Keratinocyte (primary cell): ENCODE measurements around the gene PHLPP2. TPM values are rescaled to one million over a fixed set of nuclear protein-coding genes. Genes with fewer than 3 reads are reported as not detected.

Experiments used
- DNase-seq: peaks from one replicate; pipeline ENCODE4 v3.0.0-alpha.2; 2011; ENCODE audit warnings: low read depth, missing footprints, low spot score
- FAIRE-seq: peaks from 2 replicates; lab custom pipeline; 2011; peaks lifted over from hg19 to GRCh38; lab: Jason Lieb, UNC
- H2AFZ ChIP-seq: 2 replicates; pipeline ENCODE4 v1.6.0; 2012; ENCODE audit warnings: low read length, control low read depth, inconsistent platforms; ENCODE audit not compliant: control insufficient read depth
- H3K27ac ChIP-seq: 2 replicates; pipeline ENCODE4 v1.5.1; 2011; ENCODE audit warnings: low read length; ENCODE audit not compliant: control insufficient read depth, insufficient read depth
- H3K27me3 ChIP-seq: 3 replicates; pipeline ENCODE4 v1.6.0; 2011; ENCODE audit warnings: low read length; ENCODE audit not compliant: control insufficient read depth, insufficient read depth; ENCODE audit errors: extremely low read depth
- H3K36me3 ChIP-seq, 2 experiments: 2 replicates in 1 of 2; 3 replicates in 1 of 2; pipeline ENCODE4 v1.5.1; 2011; ENCODE audit warnings: low read length in 2 of 2, mild to moderate bottlenecking in 1 of 2; ENCODE audit not compliant: control insufficient read depth in 2 of 2, insufficient read depth in 2 of 2; ENCODE audit errors: extremely low read depth in 1 of 2
- H3K4me1 ChIP-seq: 3 replicates; pipeline ENCODE4 v1.5.1; 2011; ENCODE audit warnings: low read length; ENCODE audit not compliant: control insufficient read depth, insufficient read depth; ENCODE audit errors: extremely low read depth
- H3K4me2 ChIP-seq: 3 replicates; pipeline ENCODE4 v1.6.0; 2011; ENCODE audit warnings: low read depth, low read length; ENCODE audit not compliant: control insufficient read depth, insufficient read depth; ENCODE audit errors: extremely low read depth
- H3K4me3 ChIP-seq, 3 experiments: fragments of 200-600 bp in 1 of 3; sonication (generic) in 1 of 3; 2 replicates in 2 of 3; 3 replicates in 1 of 3; pipeline ENCODE4 v1.5.1; 2011 to 2016; ENCODE audit warnings: low read length in 3 of 3, mild to moderate bottlenecking in 3 of 3, control low read depth in 2 of 3, inconsistent platforms in 1 of 3, low read depth in 1 of 3, mixed read lengths in 1 of 3, mixed run types in 1 of 3, moderate library complexity in 1 of 3; ENCODE audit not compliant: control insufficient read depth in 2 of 3, insufficient read depth in 2 of 3; ENCODE audit errors: extremely low read depth in 1 of 3
- H3K79me2 ChIP-seq: 2 replicates; pipeline ENCODE4 v1.6.0; 2012; ENCODE audit warnings: low read length; ENCODE audit not compliant: control insufficient read depth, insufficient read depth
- H3K9ac ChIP-seq: 3 replicates; pipeline ENCODE4 v1.6.0; 2011; ENCODE audit warnings: low read length; ENCODE audit not compliant: control insufficient read depth, insufficient read depth; ENCODE audit errors: extremely low read depth
- H3K9me1 ChIP-seq: 3 replicates; pipeline ENCODE4 v1.6.0; 2011; ENCODE audit warnings: low read length; ENCODE audit not compliant: control insufficient read depth, insufficient read depth; ENCODE audit errors: extremely low read depth
- H3K9me3 ChIP-seq: 2 replicates; pipeline ENCODE4 v1.5.1; 2012; ENCODE audit warnings: low read depth, low read length; ENCODE audit not compliant: control insufficient read depth
- H4K20me1 ChIP-seq: 3 replicates; pipeline ENCODE4 v1.6.0; 2011; ENCODE audit warnings: low read length; ENCODE audit not compliant: control insufficient read depth, insufficient read depth; ENCODE audit errors: extremely low read depth
- CTCF ChIP-seq, 3 experiments: IDR thresholded peaks in 1 of 3; conservative IDR thresholded peaks in 1 of 3; optimal IDR thresholded peaks in 1 of 3; 2 replicates in 2 of 3; 3 replicates in 1 of 3; pipeline versions ENCODE3 to v1.5.1; 2011; ENCODE audit warnings: low read length in 3 of 3, mild to moderate bottlenecking in 3 of 3, moderate library complexity in 2 of 3, control low read depth in 1 of 3, inconsistent platforms in 1 of 3; ENCODE audit not compliant: insufficient read depth in 2 of 3; ENCODE audit errors: extremely low read depth in 1 of 3
- EZH2 ChIP-seq: IDR thresholded peaks from one replicate; pipeline ENCODE4 v1.6.1; 2012; ENCODE audit warnings: inconsistent platforms, mild to moderate bottlenecking, low read length, moderate library complexity
- dilution Hi-C: fragments of 300-500 bp; cut with MboI; formaldehyde crosslinking; loops from one replicate; pipeline ENCODE4 v1.7.0; 2020; ENCODE audit warnings: low sequenced_read_pairs; ENCODE audit not compliant: extremely low pct_ligation_motif_present
- polyA plus RNA-seq, 5 experiments: library from polyadenylated mRNA; depleted of rRNA in 3 of 5; stranded (reverse) in 3 of 5; stranded (forward) in 1 of 5; unstranded in 1 of 5; fragments of >200 nt; gene quantifications; 1 replicate in 1 of 5; 2 replicates in 3 of 5; 3 replicates in 1 of 5; pipeline versions ENCODE4 v1.2.1 to v1.2.3, GENCODE V29; 2011 to 2012; ENCODE audit warnings: missing spikeins in 2 of 5, low read depth in 1 of 5, low replicate concordance in 1 of 5

Gene PHLPP2
- polyA plus RNA-seq, 1 donor (not counting 4 experiments of a cell fraction or from before 2014, with no cell fraction given) = 6.5 TPM

- Histone ChIP-seq H3K9me3 (no peaks in the 10 kb centered on the region), H3K27me3 (no peaks in the 10 kb centered on the region), H3K4me2 (peak overlapping the region; percentile 32), H3K9me1 (no peaks in the 10 kb centered on the region), H3K4me1 (peaks cover 21% of the 10 kb centered on the region), H2AFZ (no peak overlapping the region), H3K36me3 (peaks cover 8 to 9% of the 10 kb centered on the region in 2 experiments), H3K79me2 (peaks cover 6% of the 10 kb centered on the region), H3K9ac (no peak overlapping the region), H3K4me3 (peak overlapping the region in 1 of 3 experiments; percentile 25), H4K20me1 (no peaks in the 10 kb centered on the region), H3K27ac (no peak overlapping the region)
- FAIRE-seq (peak; percentile 49), DNase-seq (no peak)
- no peak for TF ChIP-seq EZH2
- dilution Hi-C loops = no loop called here
Observed at GRCh38 chr16:71630808-71631207, 93.7 kb downstream of the PHLPP2 start.

- dilution Hi-C loops = no loop called here
- FAIRE-seq = no peak
- no peaks in the 10 kb centered on the region for H4K20me1 ChIP-seq
- H3K9me1 ChIP-seq = no peaks in the 10 kb centered on the region
- TF ChIP-seq EZH2 (no peak), CTCF (optimal IDR thresholded peaks at IDR 0.05 in 1 of 3, IDR thresholded peaks at IDR 0.05 in 1 of 3, conservative IDR thresholded peaks at IDR 0.05 in 1 of 3; ENCODE audit: extremely low read depth in 1 of 3, insufficient read depth in 2 of 3, low read length in 3 of 3) (no peak)
- DNase-seq = no peak
- H3K4me1 ChIP-seq = peaks cover 21% of the 10 kb centered on the region
- no peak overlapping the region for H3K4me3 ChIP-seq
- no peak overlapping the region for H3K27ac ChIP-seq
- no peaks in the 10 kb centered on the region for H3K9me3 ChIP-seq
- H3K79me2 ChIP-seq = peaks cover 6% of the 10 kb centered on the region
- H3K36me3 ChIP-seq = peaks cover 6% of the 10 kb centered on the region in 2 experiments
- H3K27me3 ChIP-seq = no peaks in the 10 kb centered on the region
- no peak overlapping the region for H2AFZ ChIP-seq
- H3K4me2 ChIP-seq = peak overlapping the region; percentile 12
- H3K9ac ChIP-seq = no peak overlapping the region
Observed at GRCh38 chr16:71629278-71630016, 95.1 kb downstream of the PHLPP2 start.
